Heart left ventricle (tissue), 16 donors: ENCODE data around the gene LRRC3. TPM values are rescaled to one million over a fixed set of nuclear protein-coding genes. Genes with fewer than 3 reads are reported as not detected.
A peak's percentile ranks its signal among the peaks of the same experiment; 100 is the strongest.
"Not testable (repeated sequence)": the region's sequence is repeated elsewhere in the genome, so short reads cannot be mapped to it uniquely, and the experiment has no call there.

Experiments used
- ATAC-seq, 4 donors: fragments of 200-7000 bp; cut with Tn5 transposase; one replicate each; pipeline ENCODE4 v1.9.1; 2020 to 2022; ENCODE audit warnings: moderate library complexity in 4 of 4, mild to moderate bottlenecking in 3 of 4, moderate number of reproducible peaks in 1 of 4
- DNase-seq, 5 donors: peaks; one replicate each; pipeline ENCODE4 v3.0.0-alpha.2; 2020
- H3K27ac ChIP-seq, 12 donors: fragments of 200-600 bp; sonication (generic) in 4 of 12; one replicate each; pipeline versions ENCODE4 v1.5.0 to v1.8.0; 2016 to 2022; ENCODE audit warnings: mild to moderate bottlenecking in 2 of 12
- H3K27me3 ChIP-seq, 9 donors: fragments of 200-600 bp; sonication (generic) in 2 of 9; one replicate each; pipeline versions ENCODE4 v1.5.1 to v1.8.0; 2016 to 2022; ENCODE audit warnings: mild to moderate bottlenecking in 3 of 9
- H3K36me3 ChIP-seq, 9 donors: fragments of 200-600 bp; sonication (generic) in 2 of 9; one replicate each; pipeline versions ENCODE4 v1.5.0 to v1.8.0; 2018 to 2022; ENCODE audit warnings: mild to moderate bottlenecking in 2 of 9
- H3K4me1 ChIP-seq, 12 donors: fragments of 200-600 bp; sonication (generic) in 4 of 12; one replicate each; pipeline versions ENCODE4 v1.5.0 to v1.8.0; 2016 to 2022; ENCODE audit warnings: mild to moderate bottlenecking in 3 of 12
- H3K4me3 ChIP-seq, 12 donors: fragments of 200-600 bp; sonication (generic) in 4 of 12; one replicate each; pipeline versions ENCODE4 v1.5.0 to v1.8.0; 2017 to 2022; ENCODE audit warnings: mild to moderate bottlenecking in 9 of 12, moderate library complexity in 4 of 12
- H3K9me3 ChIP-seq, 12 donors: fragments of 200-600 bp; sonication (generic) in 4 of 12; one replicate each; pipeline versions ENCODE4 v1.5.0 to v1.8.0; 2016 to 2022; ENCODE audit warnings: mild to moderate bottlenecking in 1 of 12
- CTCF ChIP-seq, 12 donors: fragments of 200-600 bp; sonication (generic) in 4 of 12; IDR thresholded peaks; one replicate each; pipeline versions ENCODE4 v1.5.0 to v1.8.0; 2018 to 2022; ENCODE audit warnings: antibody characterized with exemption in 12 of 12, mild to moderate bottlenecking in 5 of 12
- POLR2A ChIP-seq, 2 donors: fragments of 450-650 bp; IDR thresholded peaks; one replicate each; pipeline ENCODE4 v1.6.1; 2017; ENCODE audit warnings: antibody characterized with exemption in 2 of 2, mild to moderate bottlenecking in 2 of 2, moderate library complexity in 2 of 2
- WGBS, 4 donors: extraction: QIAGEN DNeasy Blood & Tissue Kit in 2 of 4; methylation state at CpG; one replicate each; pipeline versions ENCODE4 v1.1.5 to v1.1.7; 2013 to 2018; 5-methylcytosine and 5-hydroxymethylcytosine counted together
- intact Hi-C, 10 donors: fragments of 100-400 bp; cut with DNase I; formaldehyde crosslinking; loops; one replicate each; pipeline versions ENCODE4 v1.11.1 to v1.14.2; 2022
- polyA plus RNA-seq, 2 donors: library from polyadenylated mRNA; stranded (reverse); fragments of 200-250 nt; gene quantifications; one replicate each; pipeline ENCODE4 v1.2.3, GENCODE V29; 2013
- total RNA-seq, 9 donors: library from RNA; depleted of rRNA in 2 of 9; stranded (reverse); fragments of >200 nt in 2 of 9; fragmentation: NEBNext Ultra II Directional in 3 of 9; extraction: Animal tissue kit (Norgen Biotek cat#: 25700) in 3 of 9; gene quantifications; one replicate each; pipeline versions ENCODE4 v1.1.0 to v1.2.4, GENCODE V29; 2016 to 2023
- donor health status: ischemic (EF 13 %, LVEDD 7.1; RV severe dilation, severe dysfunction).
- donor health status: healthy with polysubstance abuse.
- donor health status: DM: no; HTN: yes; CAD: no.
- donor health status: DM: no; HTN: no; CAD: no.
- donor health status: ischemic (EF 25% LVEDD 6.9; RV normal size, moderate dysfunction).
- donor health status: ischemic (EF 25% LVEDD 5.7; RV mildly dilated, moderate dysfunction).
- donor health status: healthy.
- donor health status: DM: yes; HTN: yes; CAD: no.
- donor health status: ischemic (EF 35%, LVEDD 5.7; RV mildly dilated, moderate dysfunction).
- donor health status: nonischemic (EF 11% LVEDD 7.7; RV severe dilation, severe dysfunction).
- donor health status: DM: yes; HTN: yes; CAD: no.
- donor health status: PGD.
- donor health status: ischemic (EF 29% LVEDD 5.4; RV normal size, mild dysfunction).
- donor health status: nonischemic (EF 23%, LVEDD 6.1; RV moderate dilation, normal function).

LRRC3 gene
- total and polyA plus RNA-seq, 11 donors = 1.4 to 5.8 (median 2.3) TPM

DNA sequence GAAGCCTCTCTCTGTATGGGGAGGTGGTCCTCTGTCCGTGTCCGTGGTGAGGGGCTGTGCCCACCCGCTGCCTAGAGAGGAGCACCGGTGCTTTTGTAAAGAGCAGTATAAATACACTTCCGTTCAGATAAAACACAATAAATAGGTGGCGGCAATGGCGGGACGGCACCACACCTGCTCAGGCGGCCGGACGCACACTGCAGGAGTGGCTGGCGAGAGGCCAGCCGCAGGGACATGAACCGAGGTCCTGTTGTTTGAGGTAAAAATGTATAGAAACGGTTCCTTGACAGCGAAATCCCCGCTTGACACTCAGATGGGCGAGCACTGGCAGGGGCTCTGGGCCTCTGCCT is 43.9 kb downstream of the LRRC3 start:
- Histone ChIP-seq H3K4me1 (peaks cover 0 to 34% (median 9%) of the 10 kb centered on the region in 12 donors), H3K27ac (no peak overlapping the region), H3K36me3 (no peaks in the 10 kb centered on the region), H3K27me3 (peaks cover 0 to 25% (median 0%) of the 10 kb centered on the region in 9 donors), H3K9me3 (no peaks in the 10 kb centered on the region), H3K4me3 (no peak overlapping the region)
- ATAC-seq (no peak), DNase-seq (peak in 1 of 5 donors; percentile 44)
- TF ChIP-seq POLR2A (IDR thresholded peaks at IDR 0.05) (no peak), CTCF (IDR thresholded peaks at IDR 0.05) (no peak)
- WGBS, 4 donors = 86 to 95% (median 89%) methylated on average over 18 of the region's 18 CpGs
- intact Hi-C loops = no loop called here

DNA sequence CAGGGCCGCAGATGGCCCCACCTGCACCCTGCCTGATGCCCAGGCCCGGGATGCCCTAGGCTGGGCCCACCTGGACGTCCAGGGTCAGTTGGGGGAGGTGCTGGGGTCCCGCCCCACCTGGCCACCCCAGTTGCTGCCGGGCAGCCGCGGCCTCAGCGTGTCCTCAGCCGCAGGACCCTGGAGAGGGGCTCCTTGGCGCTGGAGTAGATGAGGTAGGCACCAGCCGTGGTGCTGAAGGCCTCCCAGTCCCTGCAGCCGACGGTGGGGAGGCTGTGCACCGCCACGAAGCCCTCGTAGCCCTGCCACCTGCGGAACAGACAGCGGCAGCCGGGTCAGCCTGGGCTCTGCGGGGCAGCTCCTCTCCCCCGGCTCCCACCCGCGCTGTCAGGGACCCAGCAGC is 44.3 kb downstream of the LRRC3 start:
- no peaks in the 10 kb centered on the region for H3K36me3 ChIP-seq
- H3K9me3 ChIP-seq = no peaks in the 10 kb centered on the region
- H3K27ac ChIP-seq = no peak overlapping the region
- peak in 1 of 4 donors; percentile 7 for ATAC-seq
- no peak for TF ChIP-seq CTCF (IDR thresholded peaks at IDR 0.05)
- no peak overlapping the region for H3K4me3 ChIP-seq
- peaks cover 0 to 25% (median 0%) of the 10 kb centered on the region in 9 donors for H3K27me3 ChIP-seq
- peaks cover 0 to 33% (median 9%) of the 10 kb centered on the region in 12 donors for H3K4me1 ChIP-seq
- intact Hi-C loops = loop anchor here in 1 of 10 donors (10.0 kb wide), 1 partner anchor 415 kb away; no protein-coding TSS in a partner anchor
- 83 to 91% (median 88%) methylated on average over 11 to 23 of the region's 23 CpGs for WGBS, 4 donors
- no peak for DNase-seq

GRCh38 chr21:44500111-44500510 is 44.8 kb downstream of the LRRC3 start:
- DNase-seq = peak in 2 of 5 donors; percentile 14 to 53
- peaks cover 0 to 28% (median 9%) of the 10 kb centered on the region in 12 donors for H3K4me1 ChIP-seq
- TF ChIP-seq CTCF (IDR thresholded peaks at IDR 0.05) (no peak), POLR2A (IDR thresholded peaks at IDR 0.05) (no peak)
- ATAC-seq = no peak
- no peak overlapping the region for H3K27ac ChIP-seq
- H3K9me3 ChIP-seq = no peaks in the 10 kb centered on the region
- H3K4me3 ChIP-seq = no peak overlapping the region
- H3K36me3 ChIP-seq = no peaks in the 10 kb centered on the region
- 81 to 92% (median 89%) methylated on average over 18 to 19 of the region's 19 CpGs for WGBS, 4 donors
- intact Hi-C loops = loop anchor here in 1 of 10 donors (10.0 kb wide), 1 partner anchor 415 kb away; no protein-coding TSS in a partner anchor
- H3K27me3 ChIP-seq = peaks cover 0 to 25% (median 0%) of the 10 kb centered on the region in 9 donors

- H3K27me3 ChIP-seq = peaks cover 0 to 25% (median 0%) of the 10 kb centered on the region in 9 donors
- peak in 2 of 5 donors; percentile 21 to 25 for DNase-seq
- no peaks in the 10 kb centered on the region for H3K9me3 ChIP-seq
These were observed 47.1 kb downstream of the LRRC3 start for GRCh38 chr21:44502171-44502958.

GRCh38 chr21:44503006-44503889 is 47.9 kb downstream of the LRRC3 start:
- peaks cover 0 to 21% (median 0%) of the 10 kb centered on the region in 9 donors for H3K27me3 ChIP-seq
- intact Hi-C loops = loop anchor here in 1 of 10 donors (10.0 kb wide), 1 partner anchor 412 kb away; no protein-coding TSS in a partner anchor
- 68 to 76% (median 72%) methylated on average over 44 of the region's 44 CpGs for WGBS, 4 donors
- not testable (repeated sequence) for H3K4me1 ChIP-seq, H3K36me3 ChIP-seq, H3K9me3 ChIP-seq, H3K4me3 ChIP-seq, H3K27ac ChIP-seq, ATAC-seq
- DNase-seq = peak in 2 of 5 donors; percentile 16 to 37

More at GRCh38 chr21:44502171-44502958, 47.1 kb downstream of the LRRC3 start:
- TF ChIP-seq POLR2A (IDR thresholded peaks at IDR 0.05) (no peak), CTCF (IDR thresholded peaks at IDR 0.05) (no peak)
- Histone ChIP-seq H3K36me3 (no peaks in the 10 kb centered on the region), H3K27ac (no peak overlapping the region), H3K4me1 (peaks cover 0 to 7% (median under 1%) of the 10 kb centered on the region in 12 donors), H3K4me3 (no peak overlapping the region)
- no peak for ATAC-seq
- 80 to 88% (median 87%) methylated on average over 27 of the region's 27 CpGs for WGBS, 4 donors
- intact Hi-C loops = loop anchor here in 1 of 10 donors (10.0 kb wide), 1 partner anchor 412 kb away; no protein-coding TSS in a partner anchor
